ENCODE data around the gene VSX2. TPM values are rescaled to one million over a fixed set of nuclear protein-coding genes. Genes with fewer than 3 reads are reported as not detected.

The VSX2 gene
- total and polyA plus RNA-seq, 2 of the 13 experiments (the other 11 are each of a cell fraction or from before 2014, with no cell fraction given) = 0.05 TPM; not detected in 1

GRCh38 chr14:74195623-74196022 is 43.6 kb upstream of the VSX2 start (continued):
- TF ChIP-seq ZHX2 (IDR thresholded peaks at IDR 0.05; ENCODE audit: low read depth) (no peak), ZHX2 (CRISPR knock-in tag; IDR thresholded peaks at IDR 0.05; ENCODE audit: borderline replicate concordance) (no peak), NONO (IDR thresholded peaks at IDR 0.05) (no peak), NONO (CRISPR knock-in tag; conservative IDR thresholded peaks at IDR 0.05) (no peak), RAD21 (CRISPR knock-in tag; IDR thresholded peaks at IDR 0.05) (no peak), PLSCR1 (CRISPR knock-in tag; IDR thresholded peaks at IDR 0.05; ENCODE audit: borderline replicate concordance) (no peak), ATM (IDR thresholded peaks at IDR 0.05; ENCODE audit: borderline replicate concordance) (no peak), ZNF678 (CRISPR knock-in tag; IDR thresholded peaks at IDR 0.05) (no peak), ZNF891 (CRISPR knock-in tag; IDR thresholded peaks at IDR 0.05) (no peak), KDM3A (CRISPR knock-in tag; IDR thresholded peaks at IDR 0.05; ENCODE audit: low read depth) (no peak), ZNF430 (CRISPR knock-in tag; IDR thresholded peaks at IDR 0.05) (no peak), RFXAP (CRISPR knock-in tag; IDR thresholded peaks at IDR 0.05; ENCODE audit: borderline replicate concordance) (no peak)

Data from HepG2 (cell line).